Globus pallidus (tissue), 1 donor: ENCODE measurements around the gene CCN5.
"Not testable (repeated sequence)": the region's sequence is repeated elsewhere in the genome, so short reads cannot be mapped to it uniquely, and the experiment has no call there.

ENCODE experiments used
- DNase-seq: peaks from one replicate; pipeline ENCODE4 v3.0.0-alpha.2; 2015; ENCODE audit warnings: low spot score

The CCN5 gene, protein sequence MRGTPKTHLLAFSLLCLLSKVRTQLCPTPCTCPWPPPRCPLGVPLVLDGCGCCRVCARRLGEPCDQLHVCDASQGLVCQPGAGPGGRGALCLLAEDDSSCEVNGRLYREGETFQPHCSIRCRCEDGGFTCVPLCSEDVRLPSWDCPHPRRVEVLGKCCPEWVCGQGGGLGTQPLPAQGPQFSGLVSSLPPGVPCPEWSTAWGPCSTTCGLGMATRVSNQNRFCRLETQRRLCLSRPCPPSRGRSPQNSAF

DNA sequence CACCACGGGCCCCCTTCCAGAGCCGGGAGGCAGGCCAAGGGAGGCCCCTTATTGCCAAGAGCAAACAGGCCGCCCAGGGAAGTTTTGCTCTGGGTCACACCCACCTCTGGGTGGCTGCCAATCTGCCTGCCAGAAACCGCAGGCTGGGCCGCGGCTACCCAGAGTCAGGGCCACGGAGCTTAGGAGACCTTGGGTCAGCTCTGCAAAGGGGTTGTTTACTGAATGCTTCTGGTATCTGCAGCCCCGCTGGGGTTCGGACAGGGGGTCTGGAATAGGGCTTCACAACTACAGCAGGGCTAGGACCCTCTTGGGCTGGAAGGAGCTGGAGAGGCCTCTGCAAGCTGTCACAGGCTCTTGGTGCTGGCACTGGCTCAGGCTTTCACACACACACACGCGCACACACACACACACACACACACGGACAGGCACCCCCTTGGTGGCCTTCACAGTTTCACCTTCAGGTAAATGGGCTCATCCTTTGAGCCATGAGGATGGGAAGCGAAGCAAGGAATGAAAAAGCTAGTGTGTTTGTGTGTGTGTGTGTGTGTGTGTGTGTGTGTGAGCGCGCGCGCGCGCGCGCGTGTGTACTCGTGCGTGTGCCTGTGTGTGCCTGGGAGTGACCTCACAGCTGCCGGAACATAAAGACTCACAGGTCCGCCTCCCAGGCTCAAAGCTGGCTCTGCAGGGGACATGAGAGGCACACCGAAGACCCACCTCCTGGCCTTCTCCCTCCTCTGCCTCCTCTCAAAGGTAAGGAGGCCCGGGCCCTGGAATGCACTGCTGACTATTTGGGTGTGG lies at the start of gene CCN5:
CCN5 (plus strand) TSS at position 669 of the 798 bp plus-strand sequence; CDS start at position 691, 22 bp downstream.
- peak; percentile 75 for DNase-seq

DNA sequence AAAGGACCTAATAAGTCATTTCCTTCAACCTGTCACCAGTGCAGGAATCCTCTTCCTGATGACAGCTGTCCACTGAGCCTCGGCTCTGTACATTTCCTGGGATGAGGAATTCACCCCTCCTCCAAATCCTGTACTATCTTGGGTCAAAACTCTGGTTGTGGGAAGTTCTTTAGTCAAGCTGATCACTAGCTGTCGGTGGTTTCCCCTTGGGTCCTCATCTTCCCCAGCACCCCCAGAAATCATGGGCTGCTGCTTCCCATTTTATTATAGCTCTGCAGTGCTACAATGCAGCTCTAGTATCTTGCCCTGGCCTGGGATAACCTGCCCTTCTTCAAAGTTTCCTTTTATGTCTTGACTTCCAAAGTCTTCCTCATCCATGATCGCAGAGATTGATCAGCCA lies 49.1 kb upstream of the CCN5 start:
- no peak for DNase-seq

DNA sequence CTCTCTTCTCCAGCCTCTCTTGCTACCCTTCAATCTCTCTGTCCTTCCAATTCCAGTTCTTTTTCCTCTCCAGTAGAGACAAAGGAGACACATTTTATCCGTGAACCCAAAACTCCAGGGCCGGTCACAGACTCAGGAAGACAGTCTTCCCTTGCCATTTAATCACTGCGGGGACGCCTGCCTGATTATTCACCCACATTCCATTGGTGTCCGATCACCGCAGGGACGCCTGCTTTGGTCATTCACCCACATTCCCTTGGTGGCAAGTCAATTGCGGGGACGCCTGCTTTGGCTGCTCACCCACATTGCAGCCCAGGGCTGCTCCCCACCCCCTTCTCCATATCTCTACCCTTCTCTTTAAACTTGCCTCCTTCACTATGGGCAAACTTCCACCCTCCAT lies 44.3 kb upstream of the CCN5 start:
- DNase-seq, result not testable (repeated sequence)

DNA sequence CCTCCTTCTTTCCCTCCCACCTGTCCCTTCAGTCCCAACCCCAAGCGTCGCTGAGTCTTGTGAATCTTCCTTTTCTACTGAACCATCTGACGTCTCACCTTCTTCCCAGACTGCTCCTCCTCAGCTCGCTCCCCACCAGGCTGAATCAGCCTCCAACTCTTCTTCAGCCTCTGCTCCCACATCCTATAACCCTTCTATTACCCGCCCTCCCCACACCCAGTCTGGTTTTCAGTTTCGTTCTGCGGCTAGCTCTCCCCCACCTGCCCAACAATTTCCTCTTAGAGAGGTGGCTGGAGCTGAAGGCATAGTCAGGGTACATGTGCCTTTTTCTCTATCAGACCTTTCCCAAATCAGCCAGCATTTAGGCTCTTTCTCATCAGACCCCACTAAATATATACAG lies 43.6 kb upstream of the CCN5 start:
- not testable (repeated sequence) for DNase-seq

DNA sequence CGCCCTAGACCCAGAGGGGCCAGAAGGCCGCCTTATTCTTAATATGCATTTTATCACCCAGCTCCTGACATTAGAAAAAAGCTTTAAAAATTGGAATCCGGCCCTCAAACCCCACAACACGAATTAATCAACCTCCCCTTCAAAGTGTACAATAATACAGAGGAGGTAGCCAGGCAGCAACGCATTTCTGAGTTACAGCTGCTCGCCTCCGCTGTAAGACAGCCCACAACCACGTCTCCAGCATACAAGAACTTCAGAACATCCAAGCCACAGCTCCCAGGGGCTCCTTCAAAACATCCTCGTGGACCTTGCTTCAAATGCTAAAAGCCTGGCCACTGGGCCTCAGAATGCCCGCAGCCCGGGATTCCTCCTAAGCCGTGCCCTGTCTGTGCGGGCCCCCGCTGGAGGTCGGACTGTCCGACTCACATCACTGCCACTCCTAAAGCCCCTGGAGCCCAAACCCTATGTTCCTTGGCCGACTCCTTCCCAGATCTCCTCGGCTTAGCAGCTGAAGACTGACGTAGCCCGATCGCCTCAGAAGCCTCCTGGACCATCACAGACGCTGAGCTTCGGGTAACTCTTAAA lies 42.8 kb upstream of the CCN5 start:
- not testable (repeated sequence) for DNase-seq

DNA sequence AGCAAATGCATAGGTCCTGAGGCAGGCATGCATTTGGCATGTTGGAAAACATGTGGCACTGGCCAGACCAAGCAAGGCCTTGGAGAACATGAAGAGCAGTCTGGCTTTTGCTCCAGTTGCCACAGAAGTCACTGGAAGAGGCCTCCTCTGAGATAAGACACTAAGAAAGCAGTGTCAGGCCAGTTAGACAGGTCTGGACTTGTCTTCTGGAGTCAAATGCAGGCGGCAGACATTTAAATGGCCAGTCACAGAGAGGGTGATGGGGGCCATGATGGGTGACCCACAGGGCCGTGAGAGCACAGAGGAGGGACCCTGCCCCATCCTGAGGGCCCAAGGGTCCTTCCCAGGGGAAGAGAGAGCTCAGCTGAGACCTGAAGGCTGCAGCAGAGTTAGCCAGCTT lies 36.9 kb upstream of the CCN5 start:
- DNase-seq, result no peak

DNA sequence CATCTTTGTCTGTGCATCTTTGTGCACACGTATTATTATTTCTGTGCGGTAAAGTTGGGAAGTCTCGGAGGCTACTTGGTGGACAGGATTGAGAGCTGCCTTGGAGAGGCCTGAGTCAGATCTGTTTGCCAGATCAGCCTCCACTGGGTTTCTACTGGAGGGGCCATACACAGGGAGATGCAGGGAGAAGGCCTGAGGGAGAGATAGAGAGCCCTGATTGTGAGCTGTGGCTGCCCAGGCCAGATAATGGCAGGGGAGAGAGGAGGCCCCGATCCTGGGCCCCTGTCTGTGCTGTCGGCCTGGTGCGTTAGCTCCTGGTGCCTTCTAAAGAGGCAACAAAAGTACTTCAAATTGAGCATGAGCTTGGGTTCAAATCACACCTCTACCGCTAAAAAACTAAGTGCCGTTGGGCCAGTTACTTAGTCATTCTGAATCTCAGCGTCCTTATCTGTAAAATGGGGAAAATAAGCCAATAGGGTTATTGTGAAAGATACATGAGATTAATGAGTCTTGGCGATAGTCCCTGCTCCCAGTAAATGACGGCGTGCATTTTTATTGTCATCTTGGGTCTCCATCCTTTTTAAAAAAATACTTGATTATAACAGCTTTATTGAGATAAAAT lies 36.1 kb upstream of the CCN5 start:
- DNase-seq, result no peak

DNA sequence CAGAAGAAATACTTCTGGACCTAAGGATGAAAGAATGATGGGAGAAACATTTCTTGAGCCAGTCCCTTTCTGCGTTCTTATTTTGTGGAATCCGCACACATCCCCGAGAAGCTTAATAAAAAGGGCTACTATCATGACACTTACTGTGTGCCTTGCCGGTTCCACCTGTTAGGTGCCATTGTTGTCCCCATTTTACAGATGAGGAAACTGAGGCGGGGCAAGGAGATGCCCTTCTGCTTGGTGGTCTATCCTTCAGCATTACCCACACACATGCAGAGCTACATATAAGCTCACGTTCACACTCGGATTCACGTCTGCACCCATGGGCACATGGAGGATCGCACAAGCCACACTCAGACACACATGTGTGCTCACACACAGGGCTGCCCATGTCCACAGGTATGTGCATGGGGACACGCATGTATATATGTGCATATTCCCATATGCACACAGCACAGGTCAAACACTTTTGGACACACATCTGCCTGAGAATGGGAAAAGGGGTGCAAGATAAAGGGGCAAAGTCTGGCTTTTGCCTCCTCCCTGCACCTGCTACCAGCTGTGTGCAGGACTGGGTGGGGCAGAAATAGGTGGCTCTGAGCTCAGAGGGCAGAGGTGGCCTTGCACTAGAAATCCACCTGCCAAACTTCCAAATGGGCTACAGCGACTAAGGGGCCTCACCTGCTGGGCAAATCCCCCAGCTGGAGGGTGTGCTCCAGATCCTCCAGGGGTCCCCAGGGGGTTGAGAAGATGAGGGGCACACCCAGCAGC lies 33.2 kb upstream of the CCN5 start:
- no peak for DNase-seq

DNA sequence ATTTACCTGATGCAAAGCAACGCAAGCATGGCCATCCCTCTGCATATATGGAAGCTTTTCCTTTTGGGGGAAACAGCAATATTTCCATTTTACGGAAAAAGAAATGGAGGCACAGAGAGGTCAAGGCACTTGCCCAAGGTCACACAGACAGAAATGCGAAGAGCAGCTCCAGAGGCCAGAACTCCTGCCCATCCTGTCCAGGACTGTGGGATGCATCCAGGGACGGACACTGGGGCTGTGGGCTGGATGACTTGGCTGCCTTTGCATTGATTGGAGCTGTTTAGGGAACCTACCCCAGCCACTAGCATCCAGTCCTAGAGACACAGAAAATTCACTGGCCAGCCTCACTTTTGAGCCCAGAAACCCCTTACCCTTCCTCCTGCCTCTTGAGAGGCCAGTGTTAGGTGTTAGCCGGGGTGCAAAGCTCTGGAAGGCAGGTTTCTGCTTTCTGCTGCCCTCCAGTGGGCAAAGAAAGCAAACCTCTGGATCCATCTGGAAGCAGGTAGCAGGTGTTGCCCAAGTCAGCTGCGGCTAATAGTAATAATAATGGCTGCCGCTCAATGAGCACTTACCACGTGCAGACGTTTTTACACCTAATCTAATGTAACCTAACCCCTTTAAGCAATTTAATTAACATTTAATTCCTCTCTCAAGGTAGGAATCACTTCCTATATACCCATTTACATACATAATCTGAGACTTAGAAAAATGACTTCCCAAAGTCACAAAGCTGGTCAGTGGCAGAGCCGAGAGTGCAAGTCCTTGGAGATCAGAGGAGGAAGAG lies 31.7 kb upstream of the CCN5 start:
- no peak for DNase-seq

DNA sequence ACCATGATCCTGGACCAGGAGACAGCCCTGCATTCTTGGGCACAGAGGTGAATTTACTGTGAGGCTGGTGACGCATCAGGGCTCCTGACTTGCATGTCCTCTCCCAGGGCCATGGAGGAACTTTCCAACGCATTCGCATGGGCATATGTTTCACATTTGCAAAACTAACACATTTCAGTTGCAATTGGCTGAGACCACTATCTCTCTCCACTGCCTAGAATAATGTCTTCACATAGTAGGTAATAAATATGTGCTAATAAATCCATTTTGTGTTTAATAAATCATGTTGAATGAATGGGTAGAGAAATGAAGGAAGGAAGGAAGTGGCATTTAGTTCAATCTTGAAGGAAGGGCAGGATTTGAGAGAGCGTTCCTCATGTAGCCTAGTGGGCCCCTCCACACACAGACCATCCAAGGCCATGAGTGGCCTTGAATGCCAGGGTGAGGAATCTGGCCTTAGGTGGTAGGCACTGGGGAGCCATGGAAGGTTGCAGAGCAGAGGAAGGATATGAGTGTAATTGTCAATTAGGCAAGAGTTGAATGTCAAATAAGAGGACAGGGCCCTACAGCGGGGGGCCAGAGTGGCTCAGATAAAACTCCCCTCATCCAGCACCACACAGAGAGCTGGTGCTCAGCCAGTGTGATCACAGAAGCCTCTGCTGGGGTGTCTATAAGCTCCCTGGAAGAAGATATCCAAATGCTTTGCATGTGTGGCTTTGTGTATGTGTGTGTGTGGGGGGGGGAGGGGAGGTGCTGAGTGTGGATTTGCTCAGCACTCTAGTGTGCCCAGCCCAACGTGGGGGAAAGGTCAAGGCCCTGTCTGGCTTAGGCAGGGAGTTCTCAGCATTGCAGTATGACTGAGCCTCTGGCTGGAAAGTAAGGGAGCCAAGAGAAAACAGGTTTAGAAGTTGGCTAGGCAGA lies 30.9 kb upstream of the CCN5 start:
- DNase-seq, result no peak

DNA sequence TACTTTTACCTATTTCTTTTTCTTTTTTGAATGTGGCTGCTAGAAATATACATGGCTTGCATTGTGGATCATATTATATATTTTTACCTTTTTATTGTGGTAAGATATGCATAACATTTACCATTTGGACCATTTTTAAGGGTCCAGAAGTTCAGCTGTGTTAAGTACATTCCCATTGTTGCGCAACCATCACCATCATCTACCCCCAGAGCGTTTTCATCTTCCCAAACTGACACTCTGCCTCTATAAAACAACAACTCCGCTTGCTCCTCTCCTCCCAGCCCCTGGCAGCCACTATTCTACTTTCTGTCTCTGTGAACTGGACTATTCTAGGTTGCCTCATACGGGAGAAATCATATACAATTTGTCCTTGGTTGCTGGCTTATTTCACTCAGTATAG lies 28.2 kb upstream of the CCN5 start:
- no peak for DNase-seq

DNA sequence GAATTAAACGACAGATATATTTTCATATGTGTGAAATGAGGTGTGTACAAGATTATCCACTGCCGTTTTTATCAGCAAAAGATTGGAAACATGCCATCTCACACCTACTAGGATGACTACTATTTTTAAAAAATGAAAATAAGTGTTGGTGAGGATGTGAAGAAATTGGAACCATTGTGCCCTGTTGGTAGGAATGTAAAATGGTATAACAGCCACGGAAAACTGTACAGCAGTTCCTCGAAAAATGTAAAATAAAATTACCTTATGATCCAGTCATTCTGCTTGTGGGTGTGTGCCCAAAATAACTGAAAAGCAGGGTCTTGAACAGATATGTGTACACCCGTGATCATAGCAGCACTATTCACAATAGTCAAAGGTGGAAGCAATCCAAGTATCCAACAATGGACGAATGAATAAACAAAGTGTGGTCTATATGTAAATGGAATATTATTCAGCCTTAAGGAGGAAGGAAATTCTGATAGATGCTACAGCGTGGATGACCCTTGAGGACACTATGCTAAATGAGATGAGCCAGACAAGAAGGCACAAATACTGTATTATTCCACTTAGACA lies 27.0 kb upstream of the CCN5 start:
- peak; percentile 78 for DNase-seq

DNA sequence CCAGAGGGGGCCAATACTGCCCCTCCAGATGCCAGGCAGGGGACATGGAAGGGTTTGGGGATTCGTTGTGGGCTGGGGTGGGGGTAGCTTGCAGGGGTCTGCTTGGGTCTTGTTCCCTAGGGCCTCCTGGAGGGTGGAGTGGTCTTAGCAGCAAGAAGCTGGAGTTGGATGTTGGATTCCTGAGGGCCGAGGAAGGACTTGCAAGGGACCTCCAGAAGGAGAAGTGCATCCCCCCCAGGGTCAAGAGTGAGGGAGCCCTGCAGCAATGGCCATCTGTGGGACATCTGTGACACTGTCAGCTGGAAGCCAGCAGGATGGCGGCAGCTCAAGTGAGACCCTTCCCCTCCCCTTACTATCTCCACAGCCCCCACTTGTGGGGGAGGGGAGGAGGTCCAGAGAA lies 25.4 kb upstream of the CCN5 start:
- DNase-seq, result no peak

DNA sequence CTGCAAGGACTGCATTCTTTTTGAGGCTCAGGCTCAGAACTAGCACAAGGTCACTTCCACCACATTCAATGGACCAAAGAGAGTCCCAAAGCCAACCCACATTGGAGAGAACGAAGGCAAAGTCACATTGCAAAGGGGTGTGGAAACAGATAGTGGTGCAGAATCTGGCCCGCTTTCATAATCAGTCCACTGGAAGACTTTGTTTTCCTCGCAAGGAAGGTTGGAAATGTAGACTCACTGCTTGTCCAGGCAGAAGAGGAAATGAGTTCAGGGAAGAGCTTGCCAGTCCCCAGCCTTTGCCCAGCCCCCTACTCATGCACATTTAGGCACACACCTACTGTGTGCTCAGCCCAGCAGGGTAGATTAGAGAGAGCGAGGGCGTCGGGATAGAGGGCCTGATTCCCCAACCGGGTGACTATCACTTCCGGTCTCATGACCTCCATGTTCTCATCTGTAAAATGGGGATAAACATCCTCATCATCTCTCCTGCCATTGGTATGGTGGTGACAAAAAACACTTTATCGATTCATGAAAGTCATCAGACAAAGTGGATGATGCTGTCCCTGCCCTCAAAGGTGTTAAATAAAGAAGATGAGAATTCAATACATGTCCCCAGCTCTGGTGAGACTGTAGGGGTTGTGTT lies 24.3 kb upstream of the CCN5 start:
- DNase-seq, result no peak

DNA sequence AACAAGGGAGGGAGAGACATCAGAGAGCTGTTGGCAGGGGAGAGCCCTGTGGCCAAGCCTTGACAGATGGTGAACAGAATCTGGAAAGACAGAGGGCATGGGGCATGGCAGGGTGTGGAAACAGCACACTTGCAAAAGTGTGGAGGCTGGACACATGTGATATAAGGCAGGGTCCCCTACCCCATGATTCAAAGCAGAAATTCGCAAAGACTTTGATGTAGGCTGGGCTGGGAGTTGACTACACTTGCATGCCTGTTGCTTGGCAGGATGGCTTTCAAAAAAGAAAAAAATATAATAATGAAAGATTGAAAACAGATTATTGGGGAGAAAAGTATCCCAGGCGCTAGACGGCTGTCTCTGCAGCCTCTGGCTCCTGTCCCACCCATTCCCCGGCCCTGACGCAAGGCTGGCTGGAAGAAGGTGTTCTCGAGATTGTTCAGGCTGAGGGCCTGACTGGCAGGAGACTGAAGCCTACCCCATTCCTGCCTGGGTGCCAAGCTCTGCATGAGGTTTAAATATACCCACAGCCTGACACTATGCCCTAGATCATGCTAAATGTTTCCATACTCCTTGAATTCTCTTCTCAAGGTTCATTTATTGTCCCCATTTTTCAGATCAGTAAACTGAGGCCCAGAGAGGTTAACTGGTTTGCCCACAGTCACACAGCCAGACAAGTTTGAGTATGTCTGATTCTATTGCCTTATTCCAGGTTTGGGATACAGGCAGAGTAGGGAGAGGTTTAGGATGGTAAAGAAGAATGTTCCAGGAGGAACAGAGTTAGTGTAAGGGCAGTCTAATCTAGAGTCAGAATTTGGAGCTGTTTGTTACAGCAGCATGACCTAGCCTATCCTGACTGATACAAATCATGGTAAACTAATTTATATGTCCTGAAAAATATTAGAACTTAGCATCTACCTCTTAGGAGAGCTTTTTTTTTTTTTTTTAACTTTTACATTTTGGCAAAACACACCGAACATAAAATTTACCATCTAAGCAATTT lies 23.4 kb upstream of the CCN5 start:
- DNase-seq, result no peak

DNA sequence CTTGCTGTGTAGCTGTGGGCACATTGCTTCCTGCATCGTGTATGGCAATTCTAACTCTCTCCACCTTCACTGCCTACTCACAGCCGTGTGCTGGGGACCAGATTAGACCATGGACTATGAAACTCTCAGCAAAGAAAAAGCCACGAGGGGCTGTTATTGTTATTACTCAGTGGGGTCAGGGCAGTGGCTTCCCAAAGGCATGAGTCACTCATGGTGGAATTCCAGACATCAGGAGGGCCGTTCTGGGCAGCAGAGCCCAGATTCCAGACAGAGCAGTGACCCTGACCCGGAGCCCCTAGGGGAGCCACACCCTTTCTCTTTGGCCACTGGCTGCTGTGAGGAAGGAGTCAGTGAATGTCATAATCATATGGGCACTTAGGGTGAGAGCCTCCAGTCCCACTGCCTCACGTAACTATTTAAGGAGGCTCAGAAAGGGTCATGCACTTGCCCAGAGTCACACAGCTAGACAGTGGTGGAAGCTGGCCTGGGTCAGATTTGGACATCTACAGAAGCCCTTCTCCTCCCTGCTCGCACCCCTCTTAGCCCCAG lies 22.2 kb upstream of the CCN5 start:
- no peak for DNase-seq

DNA sequence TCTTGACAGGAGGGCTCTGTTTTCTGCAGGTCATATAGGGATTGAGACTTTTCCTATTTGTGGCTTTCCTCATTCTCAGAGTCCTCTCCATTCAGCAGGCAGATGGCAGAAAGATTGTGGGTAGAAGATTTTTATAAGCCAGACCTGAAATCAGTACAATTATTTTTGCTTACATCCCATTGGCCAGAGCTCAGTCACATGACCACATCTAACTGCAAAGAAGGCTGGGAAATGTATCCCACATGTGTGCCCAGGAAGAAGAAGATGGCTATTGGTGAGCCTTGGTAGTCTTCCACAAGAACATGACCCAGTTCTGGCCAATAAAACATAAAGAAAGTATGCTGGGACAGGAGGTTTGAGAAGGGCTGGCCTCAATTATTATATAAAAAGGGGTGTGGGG lies 21.5 kb upstream of the CCN5 start:
- no peak for DNase-seq

DNA sequence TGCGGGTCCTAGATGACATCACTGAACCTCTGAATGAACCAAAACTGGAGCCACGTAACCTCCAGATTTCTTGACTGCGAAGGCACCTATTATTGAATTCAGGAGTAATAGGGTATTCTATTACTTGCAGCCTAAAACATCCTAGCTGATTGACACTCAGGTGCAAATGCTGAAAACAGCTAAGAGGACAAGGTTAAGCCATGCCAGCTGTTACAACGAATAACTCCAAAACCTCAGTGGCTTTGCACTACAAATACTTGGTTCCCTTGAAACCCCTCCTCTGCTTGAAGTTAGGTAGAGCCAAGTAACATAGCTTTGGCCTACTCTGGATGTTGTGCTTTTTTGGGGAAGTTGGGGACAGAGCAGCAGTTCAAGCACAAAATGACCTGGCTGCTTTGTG lies 21.0 kb upstream of the CCN5 start:
- no peak for DNase-seq
